HG02884 (cell line): Measurements from ENCODE around the gene ZER1.
"Not testable (repeated sequence)": the region's sequence is repeated elsewhere in the genome, so short reads cannot be mapped to it uniquely, and the experiment has no call there.

ENCODE experiments used
- ATAC-seq: cut with Tn5 transposase; IDR thresholded peaks from one replicate; pipeline ENCODE4 v1.9.1; 2021; ENCODE audit warnings: mild to moderate bottlenecking, moderate library complexity; ENCODE audit not compliant: unreplicated experiment

Gene ZER1

GRCh38 chr9:128696923-128697707, 74.6 kb downstream of the ZER1 start:
- ATAC-seq, result no peak

- ATAC-seq, result no peak
These were observed 77.4 kb downstream of the ZER1 start for GRCh38 chr9:128694344-128694743.

GRCh38 chr9:128693738-128694137, 78.0 kb downstream of the ZER1 start:
- ATAC-seq, result not testable (repeated sequence)

- no peak for ATAC-seq
These were observed 81.1 kb downstream of the ZER1 start for GRCh38 chr9:128690684-128691034.

- no peak for ATAC-seq
These were observed 81.7 kb downstream of the ZER1 start for GRCh38 chr9:128689820-128690683.

GRCh38 chr9:128689293-128689774, 82.4 kb downstream of the ZER1 start:
- ATAC-seq, result no peak

- ATAC-seq, result peak; percentile 54
These were observed 83.0 kb downstream of the ZER1 start, which contains the start of gene SET for GRCh38 chr9:128688501-128689292. Gene SET, plus strand, starts transcription at chr9:128689222. Its CDS starts 361 bp downstream, at chr9:128689583.

- no peak for ATAC-seq
These were observed 84.3 kb downstream of the ZER1 start for GRCh38 chr9:128687453-128687852.

- no peak for ATAC-seq
These were observed 85.9 kb downstream of the ZER1 start for GRCh38 chr9:128685636-128686489.

- ATAC-seq, result peak; percentile 31
These were observed 87.2 kb downstream of the ZER1 start for GRCh38 chr9:128684325-128685199.

GRCh38 chr9:128684065-128684324, 87.7 kb downstream of the ZER1 start:
- no peak for ATAC-seq

- ATAC-seq, result no peak
These were observed 88.2 kb downstream of the ZER1 start for GRCh38 chr9:128683340-128684064.
